Fibroblast of mammary gland (primary cell): ENCODE data around the gene XPNPEP1.

ENCODE experiments used
- DNase-seq: peaks from one replicate; pipeline ENCODE4 v3.0.0-alpha.2; 2010; ENCODE audit warnings: low read depth
- H3K4me3 ChIP-seq: 2 replicates; pipeline ENCODE4 v1.5.1; 2011; ENCODE audit warnings: low read depth, mild to moderate bottlenecking, low read length, moderate library complexity; ENCODE audit not compliant: control insufficient read depth
- TF ChIP-seq, protein P1 (sequence below): conservative IDR thresholded peaks from 2 replicates; pipeline ENCODE4 v1.5.1; 2011; ENCODE audit warnings: low read depth, low read length, inconsistent platforms; ENCODE audit not compliant: control insufficient read depth, insufficient read depth

Gene XPNPEP1

DNA sequence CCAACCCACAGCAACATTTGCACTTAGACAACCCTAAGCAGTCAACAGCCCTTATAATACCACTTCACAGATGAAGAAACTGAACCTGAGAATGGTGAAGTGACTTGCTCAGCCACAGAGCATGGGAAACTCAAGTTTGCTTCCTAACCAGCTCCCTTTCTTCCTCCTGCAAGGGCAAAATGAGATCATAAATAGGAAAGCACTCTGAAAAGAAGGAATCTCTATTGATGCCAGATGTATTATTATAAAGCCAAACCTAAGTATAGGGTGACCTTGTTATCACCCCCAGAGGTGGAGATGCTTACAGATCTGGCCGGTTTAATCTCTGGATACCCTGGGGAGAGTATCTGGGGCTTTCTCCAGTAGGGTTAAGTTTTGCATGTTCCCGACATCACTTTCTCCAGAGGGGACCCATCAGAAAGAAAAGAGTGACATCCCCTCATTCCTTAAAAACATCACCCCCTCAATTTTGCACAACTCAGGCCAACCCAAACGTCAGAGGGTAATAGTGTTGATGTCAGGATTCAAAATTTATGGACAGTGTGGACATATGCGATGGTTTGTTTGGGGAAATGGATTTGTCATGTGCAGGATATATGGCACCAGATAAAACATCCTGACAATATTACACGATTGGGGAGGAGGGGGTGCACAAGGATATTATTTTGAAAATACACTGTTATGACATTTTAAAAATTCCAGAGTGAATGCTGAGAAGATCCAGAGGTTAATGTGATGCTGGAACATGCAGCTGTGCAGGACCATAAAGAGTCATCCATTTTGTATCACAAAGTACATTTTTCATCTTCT, 24.0 kb upstream of the XPNPEP1 start:
- no peak for DNase-seq
- no peak overlapping the region for H3K4me3 ChIP-seq
- TF ChIP-seq, protein P1, sequence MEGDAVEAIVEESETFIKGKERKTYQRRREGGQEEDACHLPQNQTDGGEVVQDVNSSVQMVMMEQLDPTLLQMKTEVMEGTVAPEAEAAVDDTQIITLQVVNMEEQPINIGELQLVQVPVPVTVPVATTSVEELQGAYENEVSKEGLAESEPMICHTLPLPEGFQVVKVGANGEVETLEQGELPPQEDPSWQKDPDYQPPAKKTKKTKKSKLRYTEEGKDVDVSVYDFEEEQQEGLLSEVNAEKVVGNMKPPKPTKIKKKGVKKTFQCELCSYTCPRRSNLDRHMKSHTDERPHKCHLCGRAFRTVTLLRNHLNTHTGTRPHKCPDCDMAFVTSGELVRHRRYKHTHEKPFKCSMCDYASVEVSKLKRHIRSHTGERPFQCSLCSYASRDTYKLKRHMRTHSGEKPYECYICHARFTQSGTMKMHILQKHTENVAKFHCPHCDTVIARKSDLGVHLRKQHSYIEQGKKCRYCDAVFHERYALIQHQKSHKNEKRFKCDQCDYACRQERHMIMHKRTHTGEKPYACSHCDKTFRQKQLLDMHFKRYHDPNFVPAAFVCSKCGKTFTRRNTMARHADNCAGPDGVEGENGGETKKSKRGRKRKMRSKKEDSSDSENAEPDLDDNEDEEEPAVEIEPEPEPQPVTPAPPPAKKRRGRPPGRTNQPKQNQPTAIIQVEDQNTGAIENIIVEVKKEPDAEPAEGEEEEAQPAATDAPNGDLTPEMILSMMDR, result no peak

DNA sequence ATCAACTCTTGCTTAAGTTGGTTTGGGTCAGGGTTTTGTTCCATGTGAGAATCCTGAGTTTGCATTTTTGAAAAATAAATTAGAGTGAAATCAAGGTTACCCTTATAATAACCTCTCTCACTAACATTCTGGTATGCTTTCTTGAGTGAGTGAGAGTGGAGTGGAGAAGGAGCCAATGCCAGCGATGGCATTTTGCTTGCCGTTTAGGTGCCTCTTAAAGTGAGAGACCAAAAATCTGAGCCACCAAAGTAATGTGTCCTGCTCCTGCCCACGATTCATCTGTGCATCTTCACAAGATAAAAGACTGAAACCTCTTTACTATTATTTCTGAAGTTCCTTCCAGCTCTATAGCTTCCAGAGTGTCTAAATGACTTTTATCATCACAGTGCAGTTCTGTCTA, 23.4 kb upstream of the XPNPEP1 start:
- TF ChIP-seq, protein P1, result no peak
- no peak for DNase-seq
- no peak overlapping the region for H3K4me3 ChIP-seq

DNA sequence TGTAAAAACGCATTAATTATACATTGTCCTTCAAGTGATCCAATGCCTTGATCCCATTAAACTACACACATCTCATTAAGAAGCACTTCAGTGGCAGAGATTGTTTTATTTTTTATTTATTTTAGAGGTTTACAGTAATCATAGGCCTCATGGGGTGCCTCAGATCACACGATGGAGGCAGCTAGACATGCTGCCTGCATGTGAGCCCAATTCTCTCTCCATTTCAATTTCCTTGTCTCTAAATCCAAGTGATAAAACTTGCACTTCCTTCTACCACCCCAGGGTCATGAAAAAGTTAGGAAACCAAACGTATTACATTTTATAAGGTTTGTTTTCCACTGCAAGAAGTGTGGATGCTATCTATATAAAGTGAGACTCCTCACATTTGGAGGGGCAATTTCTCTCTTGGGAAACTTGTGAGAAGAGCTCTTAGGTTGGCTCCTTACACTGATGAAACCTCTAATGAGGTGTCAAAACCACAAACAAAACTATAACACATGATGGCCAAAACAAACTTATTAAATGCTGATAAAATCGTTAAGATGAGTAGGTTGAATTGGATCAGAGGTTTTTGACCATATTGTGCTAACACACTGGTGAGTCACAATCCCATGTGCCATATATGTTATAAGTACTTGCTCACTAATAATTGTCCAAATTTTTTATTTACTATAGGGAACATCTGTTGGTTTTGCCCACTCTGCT, 22.3 kb upstream of the XPNPEP1 start:
- no peak for DNase-seq
- no peak overlapping the region for H3K4me3 ChIP-seq
- TF ChIP-seq, protein P1, result no peak

DNA sequence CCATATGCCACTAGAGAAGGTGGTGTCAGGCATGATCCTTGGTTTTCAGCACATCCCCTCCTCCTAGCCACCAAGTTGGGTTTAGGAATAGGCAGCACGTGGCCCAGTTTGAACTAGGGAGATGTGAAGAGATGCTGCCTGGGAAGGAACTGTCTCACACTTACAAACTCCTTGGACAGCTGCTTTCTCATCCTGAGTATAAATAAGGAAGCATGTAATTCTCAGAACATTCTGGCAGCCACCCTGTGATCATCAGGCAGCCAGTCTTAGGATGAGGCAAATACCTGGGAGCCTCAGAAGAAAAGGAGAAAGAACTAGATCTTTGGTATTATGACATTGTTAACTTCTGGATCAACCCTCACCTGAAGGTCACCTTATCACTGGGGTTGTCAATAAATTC, 21.3 kb upstream of the XPNPEP1 start:
- no peak for DNase-seq
- no peak overlapping the region for H3K4me3 ChIP-seq
- TF ChIP-seq, protein P1, result no peak

DNA sequence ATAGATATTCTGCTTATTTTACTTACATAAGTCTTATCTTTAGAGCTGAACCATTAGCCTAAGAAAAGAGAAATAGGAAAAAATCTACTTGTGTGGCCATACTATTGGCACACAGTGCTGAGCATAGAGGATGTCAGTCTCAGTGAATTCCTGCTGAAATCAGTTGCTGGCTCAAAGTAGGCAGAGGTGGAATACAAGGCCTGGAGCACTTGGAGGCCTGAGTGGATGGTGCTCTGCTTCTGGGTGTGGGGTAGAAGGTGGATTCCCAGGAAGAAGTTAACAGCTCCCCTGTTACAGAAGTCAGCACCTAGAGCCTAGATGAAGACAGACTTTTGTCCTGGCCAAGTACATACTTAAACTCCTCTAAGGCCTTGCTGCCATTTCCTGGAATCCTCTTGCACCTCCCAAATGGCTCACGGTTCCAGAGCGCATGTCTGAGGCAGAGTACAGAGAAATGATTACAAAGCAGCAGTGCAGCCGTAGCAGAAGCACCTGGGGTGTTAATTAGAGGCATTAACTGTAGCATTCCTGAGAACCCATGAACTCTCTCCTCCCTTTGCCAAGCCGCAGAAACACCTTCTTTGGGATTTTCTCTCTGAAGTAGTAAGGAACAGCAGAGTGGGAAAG, 18.0 kb upstream of the XPNPEP1 start:
- no peak for DNase-seq
- H3K4me3 ChIP-seq, result no peak overlapping the region
- TF ChIP-seq, protein P1, result no peak

DNA sequence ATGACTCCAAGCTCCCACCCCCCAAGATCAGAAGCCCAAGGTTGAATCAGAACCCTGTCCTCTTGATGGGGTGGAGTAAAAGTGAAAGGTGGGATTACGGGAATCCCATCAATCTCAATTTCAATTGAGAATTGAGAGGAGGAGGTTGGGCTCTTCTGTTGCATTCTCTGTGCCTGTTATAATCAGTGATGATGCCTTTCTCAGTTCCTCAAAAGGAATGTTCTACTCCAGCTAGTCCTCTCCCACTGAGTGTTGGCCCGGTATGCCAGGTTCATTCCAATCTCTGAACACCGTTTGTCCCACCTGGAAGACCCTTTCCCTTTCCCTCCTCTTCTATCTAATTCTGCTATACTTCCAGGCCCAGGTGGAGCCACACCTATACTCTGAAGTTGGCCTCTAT, 17.2 kb upstream of the XPNPEP1 start:
- TF ChIP-seq, protein P1, result no peak
- DNase-seq, result no peak

More for the DNA sequence above, 17.2 kb upstream of the XPNPEP1 start:
- H3K4me3 ChIP-seq, result no peak overlapping the region
